Neural cell (in vitro differentiated cells): Measurements from ENCODE around the gene ANKRD37. TPM values are rescaled to one million over a fixed set of nuclear protein-coding genes. Genes with fewer than 3 reads are reported as not detected.

Experiments
- H2AFZ ChIP-seq: fragments of 200-600, 300-800 bp; sonication (generic), shearing (Covaris generic); 2 replicates; pipeline ENCODE4 v1.6.0; 2014; ENCODE audit warnings: low read depth, mild to moderate bottlenecking, antibody characterized with exemption, low read length, moderate library complexity
- H3F3A ChIP-seq: fragments of 200-600 bp; shearing (Covaris generic); 2 replicates; pipeline ENCODE4 v1.6.1; 2016; ENCODE audit warnings: mild to moderate bottlenecking, moderate library complexity, mixed read lengths, antibody characterized with exemption, low read length; ENCODE audit not compliant: insufficient read depth, poor library complexity, severe bottlenecking
- H3K27ac ChIP-seq: fragments of 200-600, 300-800 bp; sonication (generic), shearing (Covaris generic); 2 replicates; pipeline ENCODE4 v1.5.1; 2014; ENCODE audit warnings: mild to moderate bottlenecking, low read length, moderate library complexity
- H3K27me3 ChIP-seq: fragments of 300-800, 200-600 bp; sonication (generic), shearing (Covaris generic); 2 replicates; pipeline ENCODE4 v1.6.0; 2014; ENCODE audit warnings: mild to moderate bottlenecking, low read depth, low read length, moderate library complexity; ENCODE audit not compliant: insufficient read depth
- H3K36me3 ChIP-seq: fragments of 300-800, 200-600 bp; sonication (generic), shearing (Covaris generic); 2 replicates; pipeline ENCODE4 v1.5.1; 2014; ENCODE audit warnings: mild to moderate bottlenecking, antibody characterized with exemption, low read length, moderate library complexity; ENCODE audit not compliant: insufficient read depth
- H3K4me2 ChIP-seq: fragments of 300-800, 200-600 bp; sonication (generic), shearing (Covaris generic); 2 replicates; pipeline ENCODE4 v1.6.0; 2014; ENCODE audit warnings: mild to moderate bottlenecking, low read length
- H3K4me3 ChIP-seq: fragments of 300-800, 200-600 bp; sonication (generic), shearing (Covaris generic); 2 replicates; pipeline ENCODE4 v1.5.1; 2014; ENCODE audit warnings: mild to moderate bottlenecking, low read length, moderate library complexity
- H3K79me2 ChIP-seq: fragments of 200-600 bp; shearing (Covaris generic); replicated peaks from 2 replicates; pipeline ENCODE4 v1.6.0; 2014; ENCODE audit warnings: mild to moderate bottlenecking, low read length, moderate library complexity; ENCODE audit not compliant: insufficient read depth
- H3K9ac ChIP-seq: fragments of 300-800, 200-600 bp; sonication (generic), shearing (Covaris generic); 2 replicates; pipeline ENCODE4 v1.6.1; 2016; ENCODE audit warnings: mild to moderate bottlenecking, low read length, mixed read lengths
- H3K9me2 ChIP-seq: fragments of 200-600 bp; shearing (Covaris generic); 2 replicates; pipeline ENCODE4 v1.6.1; 2016; ENCODE audit warnings: mild to moderate bottlenecking, low read length, mixed read lengths; ENCODE audit not compliant: insufficient read depth
- H3K9me3 ChIP-seq: fragments of 200-600, 300-800 bp; sonication (generic), shearing (Covaris generic); 2 replicates; pipeline ENCODE4 v1.6.1; 2016; ENCODE audit warnings: mild to moderate bottlenecking, mixed run types, low read length, moderate library complexity, mixed read lengths
- H4K20me1 ChIP-seq: fragments of 200-600 bp; shearing (Covaris generic); 2 replicates; pipeline ENCODE4 v1.6.1; 2016; ENCODE audit warnings: mild to moderate bottlenecking, mixed run types; ENCODE audit not compliant: insufficient read depth
- EP300 ChIP-seq: fragments of 450-650 bp; conservative IDR thresholded peaks from 2 replicates; pipeline ENCODE4 v1.6.1; 2014; ENCODE audit warnings: antibody characterized with exemption, mild to moderate bottlenecking, moderate library complexity; ENCODE audit not compliant: poor library complexity, severe bottlenecking
- EZH2 ChIP-seq: fragments of 200-600, 300-800 bp; shearing (Covaris generic), sonication (generic); IDR thresholded peaks from 2 replicates; pipeline ENCODE4 v1.6.1; 2014; ENCODE audit warnings: antibody characterized with exemption, low read length, borderline replicate concordance, mild to moderate bottlenecking; ENCODE audit not compliant: insufficient read depth, poor library complexity, severe bottlenecking
- MXI1 ChIP-seq: fragments of 450-650 bp; conservative IDR thresholded peaks from 2 replicates; pipeline ENCODE4 v1.6.1; 2014; ENCODE audit warnings: antibody characterized with exemption, mild to moderate bottlenecking; ENCODE audit not compliant: poor library complexity, severe bottlenecking
- POLR2AphosphoS5 ChIP-seq: IDR thresholded peaks from 2 replicates; pipeline ENCODE4 v1.6.1; 2012
- RAD21 ChIP-seq: fragments of 450-650 bp; conservative IDR thresholded peaks from 2 replicates; pipeline ENCODE4 v1.6.1; 2014; ENCODE audit warnings: antibody characterized with exemption, mild to moderate bottlenecking, moderate library complexity
- SMC3 ChIP-seq: fragments of 450-650 bp; conservative IDR thresholded peaks from 2 replicates; pipeline ENCODE4 v1.6.1; 2014; ENCODE audit warnings: antibody characterized with exemption, mild to moderate bottlenecking, moderate library complexity; ENCODE audit not compliant: poor library complexity
- TAF1 ChIP-seq: IDR thresholded peaks from 2 replicates; pipeline ENCODE4 v1.6.1; 2012; ENCODE audit warnings: low read depth
- polyA plus RNA-seq: library from polyadenylated mRNA; depleted of rRNA; stranded (reverse); fragments of >200 nt; gene quantifications from 2 replicates; pipeline ENCODE4 v1.2.3, GENCODE V29; 2014
- TF ChIP-seq, protein P1 (sequence below): fragments of 450-650 bp; IDR thresholded peaks from 2 replicates; pipeline ENCODE4 v1.5.1; 2014; ENCODE audit warnings: antibody characterized with exemption, mild to moderate bottlenecking, moderate library complexity; ENCODE audit not compliant: poor library complexity, severe bottlenecking
- TF ChIP-seq, protein P2 (sequence below): IDR thresholded peaks from 2 replicates; pipeline ENCODE4 v1.6.1; 2012; ENCODE audit warnings: borderline replicate concordance

ANKRD37 gene
- polyA plus RNA-seq, 1 donor from 2014 or later = 2.6 TPM

GRCh38 chr4:185351691-185352090 lies 45.0 kb upstream of the ANKRD37 start:
- H3K79me2 ChIP-seq = no peaks in the 10 kb centered on the region
- H3K27me3 ChIP-seq = no peaks in the 10 kb centered on the region
- no peak overlapping the region for H3K9ac ChIP-seq
- H2AFZ ChIP-seq = no peak overlapping the region
- no peaks in the 10 kb centered on the region for H3F3A ChIP-seq
- no peak overlapping the region for H3K4me3 ChIP-seq
- H3K27ac ChIP-seq = no peak overlapping the region
- no peaks in the 10 kb centered on the region for H3K9me3 ChIP-seq
- no peaks in the 10 kb centered on the region for H3K9me2 ChIP-seq
- H4K20me1 ChIP-seq = no peaks in the 10 kb centered on the region
- no peak overlapping the region for H3K4me2 ChIP-seq
- no peaks in the 10 kb centered on the region for H3K36me3 ChIP-seq
- no peak for TF ChIP-seq EP300
- no peak for TF ChIP-seq MXI1
- no peak for TF ChIP-seq EZH2
- TF ChIP-seq SMC3 = no peak
- TF ChIP-seq, protein P1, sequence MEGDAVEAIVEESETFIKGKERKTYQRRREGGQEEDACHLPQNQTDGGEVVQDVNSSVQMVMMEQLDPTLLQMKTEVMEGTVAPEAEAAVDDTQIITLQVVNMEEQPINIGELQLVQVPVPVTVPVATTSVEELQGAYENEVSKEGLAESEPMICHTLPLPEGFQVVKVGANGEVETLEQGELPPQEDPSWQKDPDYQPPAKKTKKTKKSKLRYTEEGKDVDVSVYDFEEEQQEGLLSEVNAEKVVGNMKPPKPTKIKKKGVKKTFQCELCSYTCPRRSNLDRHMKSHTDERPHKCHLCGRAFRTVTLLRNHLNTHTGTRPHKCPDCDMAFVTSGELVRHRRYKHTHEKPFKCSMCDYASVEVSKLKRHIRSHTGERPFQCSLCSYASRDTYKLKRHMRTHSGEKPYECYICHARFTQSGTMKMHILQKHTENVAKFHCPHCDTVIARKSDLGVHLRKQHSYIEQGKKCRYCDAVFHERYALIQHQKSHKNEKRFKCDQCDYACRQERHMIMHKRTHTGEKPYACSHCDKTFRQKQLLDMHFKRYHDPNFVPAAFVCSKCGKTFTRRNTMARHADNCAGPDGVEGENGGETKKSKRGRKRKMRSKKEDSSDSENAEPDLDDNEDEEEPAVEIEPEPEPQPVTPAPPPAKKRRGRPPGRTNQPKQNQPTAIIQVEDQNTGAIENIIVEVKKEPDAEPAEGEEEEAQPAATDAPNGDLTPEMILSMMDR = no peak
- no peak for TF ChIP-seq RAD21
- no peak for TF ChIP-seq POLR2AphosphoS5
- no peak for TF ChIP-seq TAF1
- TF ChIP-seq, protein P2, sequence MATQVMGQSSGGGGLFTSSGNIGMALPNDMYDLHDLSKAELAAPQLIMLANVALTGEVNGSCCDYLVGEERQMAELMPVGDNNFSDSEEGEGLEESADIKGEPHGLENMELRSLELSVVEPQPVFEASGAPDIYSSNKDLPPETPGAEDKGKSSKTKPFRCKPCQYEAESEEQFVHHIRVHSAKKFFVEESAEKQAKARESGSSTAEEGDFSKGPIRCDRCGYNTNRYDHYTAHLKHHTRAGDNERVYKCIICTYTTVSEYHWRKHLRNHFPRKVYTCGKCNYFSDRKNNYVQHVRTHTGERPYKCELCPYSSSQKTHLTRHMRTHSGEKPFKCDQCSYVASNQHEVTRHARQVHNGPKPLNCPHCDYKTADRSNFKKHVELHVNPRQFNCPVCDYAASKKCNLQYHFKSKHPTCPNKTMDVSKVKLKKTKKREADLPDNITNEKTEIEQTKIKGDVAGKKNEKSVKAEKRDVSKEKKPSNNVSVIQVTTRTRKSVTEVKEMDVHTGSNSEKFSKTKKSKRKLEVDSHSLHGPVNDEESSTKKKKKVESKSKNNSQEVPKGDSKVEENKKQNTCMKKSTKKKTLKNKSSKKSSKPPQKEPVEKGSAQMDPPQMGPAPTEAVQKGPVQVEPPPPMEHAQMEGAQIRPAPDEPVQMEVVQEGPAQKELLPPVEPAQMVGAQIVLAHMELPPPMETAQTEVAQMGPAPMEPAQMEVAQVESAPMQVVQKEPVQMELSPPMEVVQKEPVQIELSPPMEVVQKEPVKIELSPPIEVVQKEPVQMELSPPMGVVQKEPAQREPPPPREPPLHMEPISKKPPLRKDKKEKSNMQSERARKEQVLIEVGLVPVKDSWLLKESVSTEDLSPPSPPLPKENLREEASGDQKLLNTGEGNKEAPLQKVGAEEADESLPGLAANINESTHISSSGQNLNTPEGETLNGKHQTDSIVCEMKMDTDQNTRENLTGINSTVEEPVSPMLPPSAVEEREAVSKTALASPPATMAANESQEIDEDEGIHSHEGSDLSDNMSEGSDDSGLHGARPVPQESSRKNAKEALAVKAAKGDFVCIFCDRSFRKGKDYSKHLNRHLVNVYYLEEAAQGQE = no peak

- H3F3A ChIP-seq = no peaks in the 10 kb centered on the region
- H3K79me2 ChIP-seq = no peaks in the 10 kb centered on the region
- H3K9ac ChIP-seq = no peak overlapping the region
- no peak overlapping the region for H3K27ac ChIP-seq
- H3K9me2 ChIP-seq = no peaks in the 10 kb centered on the region
- no peaks in the 10 kb centered on the region for H4K20me1 ChIP-seq
- H3K4me2 ChIP-seq = no peak overlapping the region
- no peaks in the 10 kb centered on the region for H3K27me3 ChIP-seq
- TF ChIP-seq EP300 (no peak), SMC3 (no peak), TAF1 (no peak), POLR2AphosphoS5 (no peak), RAD21 (no peak), EZH2 (no peak), MXI1 (no peak)
- TF ChIP-seq, protein P2 = no peak
- TF ChIP-seq, protein P1 = no peak
- H2AFZ ChIP-seq = no peak overlapping the region
- H3K9me3 ChIP-seq = no peaks in the 10 kb centered on the region
- H3K36me3 ChIP-seq = no peaks in the 10 kb centered on the region
- no peak overlapping the region for H3K4me3 ChIP-seq
These were observed 44.4 kb upstream of the ANKRD37 start for GRCh38 chr4:185352202-185352601.
